SJSA1 (cell line): ENCODE data around the gene RRP7A. TPM values are rescaled to one million over a fixed set of nuclear protein-coding genes. Genes with fewer than 3 reads are reported as not detected.
"Not testable (repeated sequence)": the region's sequence is repeated elsewhere in the genome, so short reads cannot be mapped to it uniquely, and the experiment has no call there.

ENCODE experiments used
- DNase-seq, 2 experiments: peaks; one replicate each; pipeline ENCODE4 v3.0.0-alpha.2; 2015 to 2020; ENCODE audit warnings: low spot score in 2 of 2, low read depth in 1 of 2
- H3K27ac ChIP-seq: fragments of 250-450 bp; sonication (Bioruptor Pico); 2 replicates; pipeline ENCODE4 v1.5.1; 2020; ENCODE audit warnings: mild to moderate bottlenecking, moderate library complexity
- H3K27me3 ChIP-seq: fragments of 250-450 bp; sonication (Bioruptor Pico); replicated peaks from 2 replicates; pipeline ENCODE4 v1.5.1; 2020; ENCODE audit warnings: mild to moderate bottlenecking, moderate library complexity
- H3K36me3 ChIP-seq: fragments of 250-450 bp; sonication (Bioruptor Pico); 2 replicates; pipeline ENCODE4 v1.5.1; 2020; ENCODE audit warnings: mild to moderate bottlenecking
- H3K4me1 ChIP-seq: fragments of 250-450 bp; sonication (Bioruptor Pico); replicated peaks from 2 replicates; pipeline ENCODE4 v1.6.1; 2021; ENCODE audit warnings: mild to moderate bottlenecking
- H3K4me3 ChIP-seq: fragments of 250-450 bp; sonication (Bioruptor Pico); 2 replicates; pipeline ENCODE4 v1.5.1; 2020; ENCODE audit warnings: mild to moderate bottlenecking
- H3K9me3 ChIP-seq: fragments of 250-450 bp; sonication (Bioruptor Pico); replicated peaks from 2 replicates; pipeline ENCODE4 v1.5.1; 2020; ENCODE audit warnings: mild to moderate bottlenecking
- total RNA-seq: library from RNA; depleted of rRNA; stranded (reverse); fragments of >200 nt; shearing (Covaris generic); gene quantifications from 2 replicates; pipeline ENCODE4 v1.2.3, GENCODE V29; 2014; rRNA removed

Gene RRP7A
- total RNA-seq, result 40.2 and 43.4 TPM in 2 replicates

- peak; percentile 61 to 77 for DNase-seq
- Histone ChIP-seq H3K27me3 (no peaks in the 10 kb centered on the region), H3K9me3 (no peaks in the 10 kb centered on the region), H3K4me1 (peaks cover 6% of the 10 kb centered on the region), H3K36me3 (peaks cover 10% of the 10 kb centered on the region; the same call in 1 of the 2 replicates), H3K4me3 (peak within 1 kb of the TSS; percentile 84), H3K27ac (peak within 1 kb of the TSS; percentile 66)
Observed at GRCh38 chr22:42519525-42520401, at the start of gene RRP7A. Gene RRP7A, minus strand, starts transcription at chr22:42519796. Its CDS starts 10 bp downstream, at chr22:42519786.

- H3K4me1 ChIP-seq, H3K4me3 ChIP-seq, H3K27ac ChIP-seq, H3K27me3 ChIP-seq, H3K9me3 ChIP-seq, DNase-seq: not testable (repeated sequence)
- peaks cover 25% of the 10 kb centered on the region for H3K36me3 ChIP-seq
Observed at GRCh38 chr22:42567950-42568349, 48.4 kb upstream of the RRP7A start.

- H3K27ac ChIP-seq, result no peak overlapping the region
- no peaks in the 10 kb centered on the region for H3K9me3 ChIP-seq
- no peak for DNase-seq
- H3K4me1 ChIP-seq, result no peaks in the 10 kb centered on the region
- no peaks in the 10 kb centered on the region for H3K27me3 ChIP-seq
- H3K4me3 ChIP-seq, result no peak overlapping the region
- H3K36me3 ChIP-seq, result peaks cover 20% of the 10 kb centered on the region
Observed at GRCh38 chr22:42565956-42566355, 46.4 kb upstream of the RRP7A start.

- no peak for DNase-seq
- no peaks in the 10 kb centered on the region for H3K9me3 ChIP-seq
- no peak overlapping the region for H3K4me3 ChIP-seq
- no peak overlapping the region for H3K27ac ChIP-seq
- H3K36me3 ChIP-seq, result peaks cover 10% of the 10 kb centered on the region; the same call in 1 of the 2 replicates
- H3K27me3 ChIP-seq, result no peaks in the 10 kb centered on the region
- H3K4me1 ChIP-seq, result no peaks in the 10 kb centered on the region
Observed at GRCh38 chr22:42564699-42565098, 45.1 kb upstream of the RRP7A start.

- not testable (repeated sequence) for DNase-seq, H3K36me3 ChIP-seq, H3K4me1 ChIP-seq, H3K4me3 ChIP-seq, H3K27me3 ChIP-seq, H3K27ac ChIP-seq, H3K9me3 ChIP-seq
Observed at GRCh38 chr22:42563943-42564342, 44.3 kb upstream of the RRP7A start.

- H3K27me3 ChIP-seq, result no peaks in the 10 kb centered on the region
- no peaks in the 10 kb centered on the region for H3K4me1 ChIP-seq
- no peak overlapping the region for H3K27ac ChIP-seq
- H3K4me3 ChIP-seq, result no peak overlapping the region
- no peak for DNase-seq
- H3K36me3 ChIP-seq, result peaks cover 6% of the 10 kb centered on the region; the same call in 1 of the 2 replicates
- no peaks in the 10 kb centered on the region for H3K9me3 ChIP-seq
Observed at GRCh38 chr22:42562684-42563083, 43.1 kb upstream of the RRP7A start.

GRCh38 chr22:42562279-42562678, 42.7 kb upstream of the RRP7A start:
- no peaks in the 10 kb centered on the region for H3K4me1 ChIP-seq
- DNase-seq, result no peak
- H3K4me3 ChIP-seq, result no peak overlapping the region
- no peak overlapping the region for H3K27ac ChIP-seq
- H3K9me3 ChIP-seq, result no peaks in the 10 kb centered on the region
- no peaks in the 10 kb centered on the region for H3K27me3 ChIP-seq
- peaks cover 6% of the 10 kb centered on the region; the same call in 1 of the 2 replicates for H3K36me3 ChIP-seq

GRCh38 chr22:42561856-42562255, 42.3 kb upstream of the RRP7A start:
- no peak overlapping the region for H3K27ac ChIP-seq
- H3K27me3 ChIP-seq, result no peaks in the 10 kb centered on the region
- no peak for DNase-seq
- H3K4me1 ChIP-seq, result no peaks in the 10 kb centered on the region
- peaks cover 6% of the 10 kb centered on the region; the same call in 1 of the 2 replicates for H3K36me3 ChIP-seq
- H3K9me3 ChIP-seq, result no peaks in the 10 kb centered on the region
- no peak overlapping the region for H3K4me3 ChIP-seq

- H3K27me3 ChIP-seq, result no peaks in the 10 kb centered on the region
- peaks cover 3% of the 10 kb centered on the region; the same call in 1 of the 2 replicates for H3K36me3 ChIP-seq
- no peak overlapping the region for H3K27ac ChIP-seq
- DNase-seq, result no peak
- no peak overlapping the region for H3K4me3 ChIP-seq
- H3K4me1 ChIP-seq, result no peaks in the 10 kb centered on the region
- no peaks in the 10 kb centered on the region for H3K9me3 ChIP-seq
Observed at GRCh38 chr22:42560781-42561180, 41.2 kb upstream of the RRP7A start.

- Histone ChIP-seq H3K4me1 (no peaks in the 10 kb centered on the region), H3K4me3 (no peak overlapping the region), H3K27ac (no peak overlapping the region), H3K9me3 (no peaks in the 10 kb centered on the region), H3K27me3 (no peaks in the 10 kb centered on the region), H3K36me3 (peaks cover 1% of the 10 kb centered on the region; the same call in 1 of the 2 replicates)
- DNase-seq, result no peak
Observed at GRCh38 chr22:42560381-42560780, 40.8 kb upstream of the RRP7A start.

GRCh38 chr22:42553475-42554361, 34.1 kb upstream of the RRP7A start, which contains the start of gene SERHL2:
Gene SERHL2, plus strand, starts transcription at chr22:42553956. Its CDS starts 65 bp downstream, at chr22:42554021.
- Histone ChIP-seq H3K27me3 (no peaks in the 10 kb centered on the region), H3K36me3 (no peaks in the 10 kb centered on the region), H3K9me3 (no peaks in the 10 kb centered on the region), H3K4me1 (peaks cover 10% of the 10 kb centered on the region), H3K4me3 (peak within 1 kb of the TSS; percentile 37), H3K27ac (no peak within 1 kb of the TSS)
- DNase-seq, result peak; percentile 36 to 90

GRCh38 chr22:42552294-42552647, 32.7 kb upstream of the RRP7A start:
- H3K27me3 ChIP-seq, H3K4me1 ChIP-seq, H3K27ac ChIP-seq, H3K36me3 ChIP-seq, DNase-seq, H3K4me3 ChIP-seq, H3K9me3 ChIP-seq: not testable (repeated sequence)

- DNase-seq, result no peak
- H3K9me3 ChIP-seq, result no peaks in the 10 kb centered on the region
- no peak overlapping the region for H3K4me3 ChIP-seq
- H3K4me1 ChIP-seq, result peaks cover 10% of the 10 kb centered on the region
- no peak overlapping the region for H3K27ac ChIP-seq
- no peaks in the 10 kb centered on the region for H3K36me3 ChIP-seq
- H3K27me3 ChIP-seq, result no peaks in the 10 kb centered on the region
Observed at GRCh38 chr22:42549331-42550060, 29.9 kb upstream of the RRP7A start.
